CD4-positive, alpha-beta memory T cell (primary cell): Measurements from ENCODE around the gene SNCAIP. TPM values are rescaled to one million over a fixed set of nuclear protein-coding genes. Genes with fewer than 3 reads are reported as not detected.
A peak's percentile ranks its signal among the peaks of the same experiment; 100 is the strongest.

Experiments
- CTCF ChIA-PET: fragments of 350-600 bp; sonication (Branson Sonifier 250); formaldehyde crosslinking; loops from one replicate; lab custom pipeline; 2021; ENCODE audit warnings: inconsistent platforms; ENCODE audit not compliant: partially characterized antibody; lab: Charles Lee
- POLR2A ChIA-PET: fragments of 350-600 bp; sonication (Branson Sonifier 250); formaldehyde crosslinking; loops from one replicate; lab custom pipeline; 2021; ENCODE audit not compliant: partially characterized antibody; lab: Charles Lee
- DNase-seq, 5 donors: peaks; one replicate each; pipeline versions ENCODE4 v3.0.0 to v3.0.0-alpha.2; 2020 to 2022; ENCODE audit warnings: mixed read lengths in 1 of 5
- H3K27ac ChIP-seq: one replicate; pipeline ENCODE4 v1.7.0; 2013; ENCODE audit warnings: low read depth, low read length
- H3K27me3 ChIP-seq: 2 replicates; pipeline ENCODE4 v1.7.0; 2013; ENCODE audit warnings: mild to moderate bottlenecking, low read length, moderate library complexity; ENCODE audit not compliant: insufficient read depth
- H3K36me3 ChIP-seq: 2 replicates; pipeline ENCODE4 v1.7.0; 2013; ENCODE audit warnings: mild to moderate bottlenecking, low read length, moderate library complexity; ENCODE audit not compliant: insufficient read depth
- H3K4me1 ChIP-seq: 2 replicates; pipeline ENCODE4 v1.7.0; 2013; ENCODE audit warnings: mild to moderate bottlenecking, low read length, moderate library complexity; ENCODE audit not compliant: insufficient read depth
- H3K4me3 ChIP-seq, 2 donors: one replicate each; pipeline ENCODE4 v1.7.0; 2013; ENCODE audit warnings: low read length in 2 of 2, mild to moderate bottlenecking in 1 of 2
- H3K9me3 ChIP-seq, 2 donors: one replicate each; pipeline ENCODE4 v1.7.0; 2013; ENCODE audit warnings: low read length in 2 of 2, control low read depth in 1 of 2; ENCODE audit not compliant: control insufficient read depth in 1 of 2
- H3K27ac Mint-ChIP-seq, 7 donors: one replicate each; pipeline ENCODE4 v1.8.0; 2020 to 2021; ENCODE audit warnings: mixed read lengths in 7 of 7, mild to moderate bottlenecking in 6 of 7, inconsistent platforms in 3 of 7, moderate library complexity in 3 of 7
- H3K27me3 Mint-ChIP-seq, 2 donors: one replicate each; pipeline ENCODE4 v1.8.0; 2020 to 2021; ENCODE audit warnings: mixed read lengths in 2 of 2
- H3K36me3 Mint-ChIP-seq, 2 donors: one replicate each; pipeline ENCODE4 v1.8.0; 2020 to 2021; ENCODE audit warnings: mixed read lengths in 2 of 2, inconsistent platforms in 1 of 2, mild to moderate bottlenecking in 1 of 2
- H3K4me1 Mint-ChIP-seq, 4 donors: one replicate each; pipeline ENCODE4 v1.8.0; 2020 to 2021; ENCODE audit warnings: mixed read lengths in 4 of 4, mild to moderate bottlenecking in 1 of 4
- H3K4me3 Mint-ChIP-seq, 8 donors: one replicate each; pipeline ENCODE4 v1.8.0; 2020 to 2021; ENCODE audit warnings: mixed read lengths in 8 of 8, mild to moderate bottlenecking in 7 of 8, moderate library complexity in 6 of 8, inconsistent platforms in 3 of 8
- H3K9me3 Mint-ChIP-seq, 8 donors: one replicate each; pipeline ENCODE4 v1.8.0; 2020 to 2021; ENCODE audit warnings: mixed read lengths in 8 of 8, mild to moderate bottlenecking in 5 of 8, inconsistent platforms in 3 of 8, moderate library complexity in 1 of 8
- intact Hi-C: fragments of 100-400 bp; cut with micrococcal nuclease; formaldehyde crosslinking; loops from one replicate; pipeline ENCODE4 v1.15.1; 2023
- polyA plus RNA-seq, 2 donors: library from polyadenylated mRNA; unstranded; fragments of 300-500 nt; fragmentation: Illumina TruSeq; gene quantifications; one replicate each; pipeline ENCODE4 v1.2.3, GENCODE V29; 2021
- total RNA-seq, 2 experiments: library from RNA; stranded (reverse); gene quantifications; one replicate each; pipeline ENCODE4 v1.2.3, GENCODE V29; 2021

SNCAIP gene
- total and polyA plus RNA-seq, 4 experiments from 2014 or later: not detected

- Histone ChIP-seq H3K9me3 (no peaks in the 10 kb centered on the region), H3K36me3 (no peaks in the 10 kb centered on the region), H3K27me3 (no peaks in the 10 kb centered on the region), H3K27ac (no peak overlapping the region), H3K4me3 (no peak overlapping the region), H3K4me1 (no peaks in the 10 kb centered on the region)
- Mint-ChIP-seq H3K27me3 (no peaks in the 10 kb centered on the region), H3K4me1 (no peaks in the 10 kb centered on the region), H3K36me3 (no peaks in the 10 kb centered on the region), H3K27ac (no peak overlapping the region), H3K4me3 (no peak overlapping the region), H3K9me3 (no peaks in the 10 kb centered on the region)
- no peak for DNase-seq
- ChIA-PET CTCF (no interaction called here), POLR2A (no interaction called here)
- intact Hi-C loops: no loop called here
Measured at GRCh38 chr5:122301016-122301415, 11.0 kb upstream of the SNCAIP start.

GRCh38 chr5:122304471-122305215 lies 7.4 kb upstream of the SNCAIP start:
- no peaks in the 10 kb centered on the region for H3K4me1 Mint-ChIP-seq
- peaks cover 1 to 3% of the 10 kb centered on the region in 2 donors for H3K27me3 Mint-ChIP-seq
- no peak overlapping the region for H3K4me3 Mint-ChIP-seq
- no peak overlapping the region for H3K27ac Mint-ChIP-seq
- DNase-seq: no peak
- POLR2A ChIA-PET: no interaction called here
- intact Hi-C loops: no loop called here
- H3K9me3 ChIP-seq: no peaks in the 10 kb centered on the region
- no peak overlapping the region for H3K4me3 ChIP-seq
- no peaks in the 10 kb centered on the region for H3K4me1 ChIP-seq
- H3K36me3 Mint-ChIP-seq: no peaks in the 10 kb centered on the region
- CTCF ChIA-PET: no interaction called here
- H3K27me3 ChIP-seq: no peaks in the 10 kb centered on the region
- H3K9me3 Mint-ChIP-seq: peaks cover 0 to 2% (median 0%) of the 10 kb centered on the region in 8 donors
- H3K27ac ChIP-seq: no peak overlapping the region
- no peaks in the 10 kb centered on the region for H3K36me3 ChIP-seq

DNA sequence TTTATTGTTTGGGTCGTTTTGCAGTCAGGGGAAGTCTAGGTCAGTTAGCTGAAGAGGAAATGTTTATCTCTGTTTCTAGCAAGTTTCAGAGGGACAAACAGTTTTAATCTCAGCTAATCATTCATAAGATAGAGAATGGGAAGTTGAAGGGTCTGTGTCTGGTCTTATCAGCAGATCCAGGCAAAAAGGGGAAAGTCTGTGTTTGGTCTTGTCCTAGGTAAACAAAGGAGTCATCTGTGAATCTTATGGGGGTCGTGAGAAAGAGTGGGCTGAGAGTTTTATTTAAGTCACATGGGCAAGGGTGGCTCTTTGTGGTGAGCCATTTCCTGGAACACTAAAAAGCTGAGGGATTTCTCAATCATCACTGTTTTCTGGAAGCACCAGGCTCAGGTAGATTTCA lies 5.6 kb upstream of the SNCAIP start:
- ChIA-PET CTCF (no interaction called here), POLR2A (no interaction called here)
- H3K4me3 Mint-ChIP-seq: no peak overlapping the region
- DNase-seq: no peak
- Histone ChIP-seq H3K9me3 (no peaks in the 10 kb centered on the region), H3K36me3 (no peaks in the 10 kb centered on the region), H3K4me3 (no peak overlapping the region), H3K27me3 (peaks cover 8% of the 10 kb centered on the region), H3K4me1 (no peaks in the 10 kb centered on the region), H3K27ac (no peak overlapping the region)
- H3K4me1 Mint-ChIP-seq: peaks cover 0 to 4% (median 0%) of the 10 kb centered on the region in 4 donors
- H3K27ac Mint-ChIP-seq: no peak overlapping the region
- peaks cover 8 to 16% of the 10 kb centered on the region in 2 donors for H3K27me3 Mint-ChIP-seq
- H3K36me3 Mint-ChIP-seq: no peaks in the 10 kb centered on the region
- intact Hi-C loops: no loop called here
- H3K9me3 Mint-ChIP-seq: peaks cover 0 to 11% (median 0%) of the 10 kb centered on the region in 8 donors

- Histone ChIP-seq H3K27ac (no peak overlapping the region), H3K27me3 (peaks cover 17% of the 10 kb centered on the region), H3K9me3 (no peaks in the 10 kb centered on the region), H3K4me3 (no peak overlapping the region), H3K4me1 (peaks cover 8% of the 10 kb centered on the region), H3K36me3 (no peaks in the 10 kb centered on the region)
- no peaks in the 10 kb centered on the region for H3K36me3 Mint-ChIP-seq
- no peak for DNase-seq
- peaks cover 0 to 11% (median 4%) of the 10 kb centered on the region in 8 donors for H3K9me3 Mint-ChIP-seq
- peak overlapping the region in 1 of 8 donors; percentile 33 for H3K4me3 Mint-ChIP-seq
- H3K27ac Mint-ChIP-seq: no peak overlapping the region
- ChIA-PET CTCF (no interaction called here), POLR2A (no interaction called here)
- H3K27me3 Mint-ChIP-seq: peaks cover 28 to 39% of the 10 kb centered on the region in 2 donors
- intact Hi-C loops: no loop called here
- peaks cover 0 to 15% (median 3%) of the 10 kb centered on the region in 4 donors for H3K4me1 Mint-ChIP-seq
Measured at GRCh38 chr5:122310889-122311288, 1.1 kb upstream of the SNCAIP start.

DNA sequence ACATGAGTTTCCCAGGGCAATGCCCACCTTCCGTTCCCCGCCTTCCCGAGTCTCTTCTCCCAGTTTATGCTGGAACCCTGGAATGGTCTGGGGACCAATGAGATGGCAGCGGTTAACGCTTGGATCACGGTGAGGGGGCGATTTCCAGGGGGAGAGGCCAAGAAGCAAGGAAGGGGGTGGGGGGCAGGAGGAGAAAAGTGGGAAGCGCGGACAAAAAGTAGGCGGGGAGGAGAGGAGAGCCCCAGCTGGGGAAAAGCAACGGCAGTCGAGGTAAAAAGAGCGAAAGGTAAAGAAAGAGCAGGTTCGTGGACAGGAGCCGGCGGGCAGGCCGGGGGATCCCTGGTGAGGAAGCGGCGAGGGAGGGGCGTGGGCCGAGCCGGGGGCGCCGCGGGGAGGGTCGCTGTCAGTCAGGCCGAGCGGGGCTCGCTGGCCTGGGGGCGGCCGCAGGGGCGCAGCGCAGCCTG lies 508 bp upstream of the SNCAIP start:
- peaks cover 28 to 39% of the 10 kb centered on the region in 2 donors for H3K27me3 Mint-ChIP-seq

GRCh38 chr5:122312591-122313406 lies 762 bp downstream of the SNCAIP start:
- DNase-seq: no peak
- Histone ChIP-seq H3K27me3 (peaks cover 17% of the 10 kb centered on the region), H3K9me3 (no peaks in the 10 kb centered on the region), H3K36me3 (no peaks in the 10 kb centered on the region), H3K4me3 (no peak overlapping the region), H3K27ac (no peak overlapping the region), H3K4me1 (peaks cover 8% of the 10 kb centered on the region)
- Mint-ChIP-seq H3K27me3 (peaks cover 28 to 37% of the 10 kb centered on the region in 2 donors), H3K9me3 (peaks cover 0 to 11% (median 4%) of the 10 kb centered on the region in 8 donors), H3K4me1 (peaks cover 0 to 15% (median 3%) of the 10 kb centered on the region in 4 donors), H3K27ac (no peak overlapping the region), H3K4me3 (peak overlapping the region in 3 of 8 donors; percentile 4 to 67 (median 47)), H3K36me3 (no peaks in the 10 kb centered on the region)
- ChIA-PET CTCF (no interaction called here), POLR2A (no interaction called here)
- intact Hi-C loops: no loop called here

More for the DNA sequence above, 508 bp upstream of the SNCAIP start:
- Histone ChIP-seq H3K36me3 (no peaks in the 10 kb centered on the region), H3K27ac (no peak overlapping the region), H3K4me1 (peaks cover 8% of the 10 kb centered on the region), H3K9me3 (no peaks in the 10 kb centered on the region), H3K27me3 (peaks cover 17% of the 10 kb centered on the region), H3K4me3 (no peak overlapping the region)
- Mint-ChIP-seq H3K4me1 (peaks cover 0 to 15% (median 3%) of the 10 kb centered on the region in 4 donors), H3K9me3 (peaks cover 0 to 11% (median 4%) of the 10 kb centered on the region in 8 donors), H3K4me3 (no peak overlapping the region), H3K36me3 (no peaks in the 10 kb centered on the region), H3K27ac (no peak overlapping the region)
- no peak for DNase-seq
- intact Hi-C loops: no loop called here
- CTCF ChIA-PET: no interaction called here
- POLR2A ChIA-PET: no interaction called here

DNA sequence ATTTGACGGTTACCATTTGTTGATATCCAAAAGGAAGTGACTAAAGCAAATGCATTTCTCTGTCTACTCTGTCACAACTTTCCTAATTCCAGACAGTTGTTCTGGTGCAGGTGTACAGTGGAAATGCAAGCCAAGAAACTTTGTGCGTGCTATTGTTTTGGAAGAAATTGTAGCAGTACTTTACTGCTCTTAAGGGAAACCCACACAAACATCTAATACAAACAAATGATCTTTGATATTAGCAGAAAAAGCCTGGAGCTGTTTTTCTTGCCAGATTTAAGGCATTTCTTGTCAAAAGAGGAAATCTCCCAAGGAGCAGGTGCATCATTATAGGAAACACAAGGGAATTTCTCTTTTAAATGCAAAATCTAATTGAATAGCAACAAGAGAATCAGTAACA lies 2.0 kb downstream of the SNCAIP start:
- Mint-ChIP-seq H3K27ac (no peak overlapping the region), H3K4me1 (peaks cover 0 to 15% (median 3%) of the 10 kb centered on the region in 4 donors), H3K4me3 (no peak overlapping the region), H3K9me3 (peaks cover 0 to 11% (median 4%) of the 10 kb centered on the region in 8 donors), H3K36me3 (no peaks in the 10 kb centered on the region), H3K27me3 (peaks cover 28 to 37% of the 10 kb centered on the region in 2 donors)
- POLR2A ChIA-PET: no interaction called here
- Histone ChIP-seq H3K27ac (no peak overlapping the region), H3K36me3 (no peaks in the 10 kb centered on the region), H3K4me1 (peaks cover 8% of the 10 kb centered on the region), H3K4me3 (no peak overlapping the region), H3K9me3 (no peaks in the 10 kb centered on the region), H3K27me3 (peaks cover 17% of the 10 kb centered on the region)
- CTCF ChIA-PET: no interaction called here
- intact Hi-C loops: no loop called here
- no peak for DNase-seq
